HG03175 (cell line): ENCODE data around the gene SLC22A9.
"Not testable (repeated sequence)": the region's sequence is repeated elsewhere in the genome, so short reads cannot be mapped to it uniquely, and the experiment has no call there.

ENCODE experiments used
- ATAC-seq: cut with Tn5 transposase; IDR thresholded peaks from one replicate; pipeline ENCODE4 v1.9.1; 2021; ENCODE audit warnings: mild to moderate bottlenecking, moderate library complexity; ENCODE audit not compliant: unreplicated experiment

Gene SLC22A9

GRCh38 chr11:63369165-63369970, at the start of gene SLC22A9:
SLC22A9 (plus strand) TSS chr11:63369785; CDS start chr11:63370057, 272 bp downstream.
- no peak for ATAC-seq

GRCh38 chr11:63321723-63322122, 47.9 kb upstream of the SLC22A9 start:
- ATAC-seq: no peak

GRCh38 chr11:63335089-63335488, 34.5 kb upstream of the SLC22A9 start:
- not testable (repeated sequence) for ATAC-seq

GRCh38 chr11:63337070-63337469, 32.5 kb upstream of the SLC22A9 start:
- ATAC-seq: no peak

GRCh38 chr11:63343130-63343529, 26.5 kb upstream of the SLC22A9 start:
- ATAC-seq: no peak

- no peak for ATAC-seq
Observed at GRCh38 chr11:63352144-63352543, 17.4 kb upstream of the SLC22A9 start.

- ATAC-seq: no peak
Observed at GRCh38 chr11:63362196-63362793, 7.3 kb upstream of the SLC22A9 start.

- ATAC-seq: no peak
Observed at GRCh38 chr11:63369971-63370588, 495 bp downstream of the SLC22A9 start.

- no peak for ATAC-seq
Observed at GRCh38 chr11:63371396-63371795, 1.8 kb downstream of the SLC22A9 start.

- peak; percentile 53 for ATAC-seq
Observed at GRCh38 chr11:63375434-63375833, 5.8 kb downstream of the SLC22A9 start.

GRCh38 chr11:63380130-63380529, 10.5 kb downstream of the SLC22A9 start:
- ATAC-seq: no peak

GRCh38 chr11:63395697-63396096, 26.1 kb downstream of the SLC22A9 start:
- no peak for ATAC-seq

GRCh38 chr11:63404161-63404935, 34.8 kb downstream of the SLC22A9 start:
- ATAC-seq: no peak

GRCh38 chr11:63405114-63405513, 35.5 kb downstream of the SLC22A9 start:
- ATAC-seq: no peak

GRCh38 chr11:63406458-63406857, 36.9 kb downstream of the SLC22A9 start:
- ATAC-seq: no peak

- no peak for ATAC-seq
Observed at GRCh38 chr11:63417174-63417852, 47.7 kb downstream of the SLC22A9 start.

- ATAC-seq: no peak
Observed at GRCh38 chr11:63427971-63428508, 58.5 kb downstream of the SLC22A9 start.

GRCh38 chr11:63430731-63431130, 61.1 kb downstream of the SLC22A9 start:
- ATAC-seq: not testable (repeated sequence)

- ATAC-seq: not testable (repeated sequence)
Observed at GRCh38 chr11:63435351-63435750, 65.8 kb downstream of the SLC22A9 start.

GRCh38 chr11:63435831-63436230, 66.2 kb downstream of the SLC22A9 start:
- ATAC-seq: not testable (repeated sequence)
